SK-MEL-5 (cell line): ENCODE data around the gene SETD2. TPM values are rescaled to one million over a fixed set of nuclear protein-coding genes. Genes with fewer than 3 reads are reported as not detected.

Source experiments
- DNase-seq: peaks from one replicate; pipeline ENCODE4 v3.0.0-alpha.2; 2016; ENCODE audit warnings: low read depth, low spot score
- in situ Hi-C: cut with HindIII; loops from 2 replicates; pipeline ENCODE4 v1.10.0; 2016; ENCODE audit warnings: low sequenced_read_pairs, high pct_unique_total_duplicates, low pct_unique_long_range_greater_than_20kb
- total RNA-seq: library from RNA; depleted of rRNA; stranded (reverse); fragments of >200 nt; shearing (Covaris generic); gene quantifications from 2 replicates; pipeline ENCODE4 v1.2.3, GENCODE V29; 2014

SETD2 gene
- total RNA-seq, 1 experiment from 2014 or later, result 17.1 TPM

DNA sequence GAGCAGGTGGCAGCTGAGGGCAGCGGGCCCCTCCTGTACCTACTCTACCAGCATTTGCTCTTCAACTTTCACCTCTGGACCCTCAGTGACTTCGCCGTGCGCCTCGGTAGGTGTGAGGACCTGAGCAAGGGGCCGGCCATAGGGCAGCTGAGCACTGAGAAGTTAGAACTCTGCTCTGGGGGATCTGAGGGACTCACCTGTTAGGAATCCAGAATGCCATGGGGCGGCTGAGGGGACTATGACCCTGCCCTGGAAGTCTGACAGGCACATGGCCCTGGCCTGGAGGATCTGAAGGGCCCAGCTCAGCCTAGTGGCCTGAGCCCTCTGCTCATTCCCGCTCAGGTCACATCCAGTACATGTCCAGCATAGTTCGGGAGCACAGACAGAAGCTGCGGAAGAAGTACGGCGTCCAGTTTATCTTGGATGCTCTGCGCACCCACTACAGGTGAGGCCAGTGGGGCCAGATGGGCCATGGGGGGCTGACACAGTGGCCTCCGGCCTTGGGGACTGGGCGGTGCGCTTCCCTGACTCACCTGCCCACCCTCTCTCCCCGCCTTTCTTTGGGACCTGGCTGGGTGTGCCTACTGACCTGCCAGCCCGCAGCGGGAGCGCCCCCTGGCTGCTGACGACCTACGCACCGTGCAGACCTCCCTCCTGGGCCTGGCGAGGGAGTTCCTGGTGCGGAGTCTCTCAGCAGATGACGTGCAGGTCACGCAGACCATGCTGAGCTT, 165.6 kb downstream of the SETD2 start:
- in situ Hi-C loops, result no loop called here
- peak; percentile 71 for DNase-seq

DNA sequence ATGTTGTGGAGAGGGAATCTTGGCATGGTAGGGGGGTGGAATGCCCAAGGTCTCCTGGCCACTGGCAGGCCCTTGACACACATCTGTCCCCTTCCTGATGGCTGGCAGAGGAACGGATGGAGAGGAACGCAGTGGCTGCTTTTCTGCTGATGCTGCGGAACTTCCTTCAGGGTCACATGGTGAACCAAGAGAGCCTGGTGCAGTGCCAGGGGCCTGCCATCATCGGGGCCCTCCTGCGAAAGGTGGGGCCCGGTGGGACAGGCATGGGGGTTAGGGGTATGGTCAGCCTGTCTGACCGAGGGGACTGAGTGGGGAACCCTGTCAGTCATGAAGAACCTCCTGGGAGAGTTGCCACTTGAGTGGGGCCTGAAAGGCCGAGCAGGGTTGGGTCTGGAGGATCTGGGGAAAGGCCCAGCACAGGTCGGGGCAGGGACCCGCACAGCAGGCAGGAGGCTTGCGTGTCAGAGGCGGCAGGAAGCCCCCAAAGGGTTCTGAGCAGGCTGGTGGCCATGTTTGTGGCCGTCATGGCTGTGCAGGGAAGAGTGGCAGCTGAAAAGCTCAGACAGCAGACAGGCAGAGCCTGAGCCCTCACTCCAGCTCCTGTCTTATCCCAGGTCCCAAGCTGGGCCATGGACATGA, 166.3 kb downstream of the SETD2 start:
- DNase-seq, result no peak
- in situ Hi-C loops, result no loop called here

DNA sequence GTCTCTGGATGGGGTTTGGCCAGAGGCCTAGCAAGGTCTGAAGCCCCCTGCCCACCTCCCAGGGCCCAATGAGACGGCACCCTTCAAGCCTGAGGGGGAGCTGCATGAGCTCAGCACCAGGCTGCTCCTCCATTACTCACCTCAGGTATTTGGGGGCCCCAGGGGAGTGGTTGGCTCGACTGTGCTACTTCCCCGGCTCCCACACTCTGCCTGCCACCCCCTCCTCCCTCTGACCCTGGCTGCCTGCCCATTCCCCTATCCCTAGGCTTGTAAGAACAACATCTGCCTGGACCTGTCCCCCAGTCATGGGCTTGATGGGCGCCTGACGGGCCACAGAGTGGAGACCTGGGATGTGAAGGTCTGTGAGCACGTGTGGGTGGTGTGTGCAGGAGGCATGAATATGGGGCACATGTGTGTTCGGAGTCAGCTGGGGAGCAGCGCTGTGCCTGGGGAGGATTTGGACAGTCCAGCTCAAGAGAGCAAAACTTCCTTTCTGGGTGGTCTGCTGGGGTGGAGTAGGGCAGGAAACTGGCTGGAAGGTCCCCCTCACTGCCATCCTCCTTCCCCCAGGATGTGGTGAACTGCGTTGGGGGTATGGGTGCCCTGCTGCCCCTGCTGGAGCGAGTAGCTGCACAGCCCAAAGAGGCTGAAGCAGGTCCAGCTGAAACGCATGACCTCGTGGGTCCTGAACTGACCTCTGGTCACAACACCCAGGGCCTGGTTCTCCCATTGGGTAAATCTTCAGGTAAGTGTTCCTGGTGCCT, 167.0 kb downstream of the SETD2 start:
- in situ Hi-C loops, result no loop called here
- no peak for DNase-seq

DNA sequence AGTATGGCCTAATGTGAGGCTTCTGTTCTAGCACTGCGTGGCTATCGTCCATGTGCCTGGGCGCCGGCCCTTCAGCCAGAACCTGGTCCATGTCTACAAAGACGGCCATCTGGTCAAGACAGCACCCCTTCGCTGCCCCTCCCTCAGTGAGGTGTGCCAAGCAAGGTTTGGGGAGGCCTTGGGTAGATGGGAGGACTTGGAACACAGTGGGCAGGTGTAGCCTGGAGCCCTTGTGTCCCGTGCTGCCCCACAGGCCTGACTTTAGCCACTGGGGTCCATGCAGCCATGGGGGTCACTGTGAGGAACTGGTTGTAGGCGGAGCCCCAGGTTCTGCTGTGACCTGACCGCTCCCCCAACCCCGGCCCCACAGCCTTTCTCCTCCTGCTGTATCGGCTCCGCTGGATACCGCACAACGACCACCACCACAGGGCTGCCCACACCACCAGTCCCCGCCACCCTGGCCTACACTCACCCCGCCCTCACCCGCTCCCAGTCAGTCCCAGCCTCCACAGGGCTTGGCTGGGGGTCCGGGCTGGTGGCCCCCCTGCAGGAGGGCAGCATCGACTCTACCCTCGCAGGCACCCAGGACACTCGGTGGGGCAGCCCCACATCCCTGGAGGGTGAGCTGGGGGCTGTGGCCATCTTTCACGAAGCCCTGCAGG, 167.9 kb downstream of the SETD2 start:
- in situ Hi-C loops, result no loop called here

DNA sequence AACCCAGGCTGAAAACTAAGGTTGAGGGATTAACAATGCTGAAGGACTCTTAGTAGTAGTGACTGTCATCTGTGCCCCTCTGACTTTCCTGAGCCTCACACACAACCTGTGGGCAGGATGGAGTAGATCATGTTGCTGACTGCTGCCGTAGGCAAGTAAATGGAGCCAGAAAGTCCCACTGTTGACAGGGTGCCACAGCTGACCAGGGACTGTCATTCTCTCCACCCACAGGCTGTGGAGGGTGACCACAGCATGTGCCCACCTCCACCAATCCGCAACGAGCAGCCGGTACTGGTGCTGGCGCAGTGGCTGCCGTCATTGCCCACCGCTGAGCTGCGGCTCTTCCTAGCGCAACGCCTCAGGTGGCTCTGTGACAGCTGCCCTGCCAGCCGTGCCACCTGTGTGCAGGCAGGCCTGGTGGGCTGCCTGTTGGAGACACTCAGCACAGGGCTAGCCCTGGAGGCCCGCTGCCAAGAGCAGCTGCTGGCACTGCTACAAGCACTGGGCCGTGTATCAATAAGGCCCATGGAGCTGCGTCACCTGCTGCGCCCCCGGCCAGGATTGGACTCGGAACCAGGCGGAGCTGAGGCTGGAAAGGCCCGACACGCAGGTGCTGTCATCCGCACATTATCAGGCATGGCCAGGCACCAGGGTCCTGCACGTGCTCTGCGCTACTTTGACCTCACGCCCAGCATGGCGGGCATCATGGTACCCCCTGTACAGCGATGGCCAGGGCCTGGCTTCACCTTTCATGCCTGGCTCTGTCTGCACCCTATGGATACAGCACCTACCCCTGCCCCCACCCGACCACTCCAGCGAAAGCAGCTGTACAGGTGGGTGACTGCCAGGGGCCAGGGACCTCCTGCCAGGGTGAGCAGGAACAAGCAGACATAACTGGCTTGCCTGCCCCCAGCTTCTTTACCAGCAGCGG, 168.8 kb downstream of the SETD2 start:
- in situ Hi-C loops, result no loop called here
- DNase-seq, result no peak

More for the DNA sequence above, 167.9 kb downstream of the SETD2 start:
- DNase-seq, result no peak

DNA sequence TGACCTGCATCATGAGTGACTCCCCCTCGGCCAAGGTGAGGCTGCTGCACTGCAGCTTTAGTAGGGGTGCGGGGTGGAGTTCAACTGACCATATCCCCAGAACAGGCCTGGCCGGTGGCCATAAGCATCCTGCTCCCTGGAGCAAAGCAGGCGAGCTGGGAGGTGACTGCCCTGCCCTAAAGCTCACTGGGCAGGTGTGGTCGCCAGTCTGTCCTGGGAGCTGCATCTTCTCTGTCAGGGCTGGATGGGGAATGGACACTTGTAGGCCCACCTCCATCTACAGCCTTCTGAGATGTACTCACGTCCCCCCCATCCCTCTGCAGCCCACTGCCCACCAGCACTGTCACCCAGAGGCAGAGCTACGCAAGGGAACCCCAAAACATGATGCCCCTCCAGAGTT, 169.9 kb downstream of the SETD2 start:
- in situ Hi-C loops, result no loop called here
- DNase-seq, result no peak

DNA sequence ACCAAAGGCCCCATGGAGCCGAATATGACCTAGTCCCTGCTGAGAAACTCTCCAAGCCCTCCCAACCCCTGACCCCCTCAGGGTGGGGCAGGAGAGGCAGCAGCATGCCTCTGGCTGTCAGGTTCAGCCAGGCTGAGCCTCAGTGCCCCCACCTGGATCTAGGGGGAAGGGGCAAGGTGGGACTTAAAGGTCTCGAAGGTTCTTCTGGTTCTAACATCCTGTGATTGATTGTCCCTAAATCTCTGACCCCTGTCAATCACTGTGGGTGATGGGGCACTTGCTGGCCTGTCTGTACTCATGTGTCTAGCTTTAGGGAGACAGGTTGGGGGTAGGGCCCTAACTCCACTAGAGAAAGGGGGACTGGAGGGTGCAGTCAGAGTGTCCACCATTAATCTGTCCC, 170.6 kb downstream of the SETD2 start:
- in situ Hi-C loops, result no loop called here
- DNase-seq, result no peak

DNA sequence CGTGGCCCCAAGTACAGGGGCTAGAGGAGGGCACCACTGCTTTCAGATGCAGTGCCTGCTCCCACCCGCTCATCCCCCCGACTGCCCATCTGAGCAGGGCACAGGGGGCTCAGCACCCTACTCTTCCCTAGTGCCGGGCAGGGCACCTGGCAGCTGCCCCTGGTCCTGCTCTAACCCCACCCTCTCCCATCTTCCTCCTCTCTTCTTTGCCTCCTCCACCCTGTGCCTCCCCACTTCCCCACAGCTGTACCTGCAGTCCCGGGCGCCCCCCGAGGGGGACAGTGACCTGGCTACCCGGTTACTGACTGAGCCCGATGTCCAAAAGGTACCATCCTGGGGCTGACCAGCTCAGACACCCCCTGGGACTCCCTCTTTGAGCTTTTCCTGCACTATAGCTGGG, 171.7 kb downstream of the SETD2 start:
- in situ Hi-C loops, result no loop called here
- DNase-seq, result no peak

DNA sequence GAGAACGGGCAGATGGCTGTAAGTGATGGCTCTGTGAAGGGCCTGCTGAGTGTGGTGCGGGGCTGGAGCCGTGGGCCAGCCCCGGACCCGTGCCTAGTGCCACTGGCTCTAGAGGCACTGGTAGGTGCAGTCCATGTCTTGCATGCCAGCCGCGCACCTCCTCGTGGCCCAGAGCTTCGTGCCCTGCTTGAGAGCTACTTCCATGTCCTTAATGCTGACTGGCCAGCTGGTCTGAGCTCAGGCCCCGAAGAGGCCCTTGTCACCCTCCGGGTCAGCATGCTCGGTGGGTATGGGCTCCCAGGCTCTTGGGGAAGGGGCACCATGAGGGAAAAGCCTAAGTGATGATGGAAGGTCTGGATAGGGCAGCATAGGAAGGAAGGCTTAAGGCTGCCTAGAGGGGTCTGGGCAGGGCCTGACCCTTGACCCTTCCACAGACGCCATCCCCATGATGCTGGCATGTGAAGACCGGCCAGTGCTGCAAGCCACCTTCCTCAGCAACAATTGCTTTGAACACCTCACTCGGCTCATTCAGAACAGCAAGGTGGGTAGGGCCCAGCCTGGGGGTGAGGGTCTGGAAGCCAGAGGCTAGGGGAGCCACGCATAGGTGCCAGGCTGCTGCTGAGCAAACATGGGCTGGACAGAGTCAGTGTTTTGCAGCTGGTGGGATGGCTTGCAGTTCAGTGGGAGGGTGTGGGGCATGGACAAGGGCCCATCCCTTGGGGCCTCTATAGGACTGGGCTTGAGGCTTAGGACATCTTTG, 172.3 kb downstream of the SETD2 start:
- DNase-seq, result no peak
- in situ Hi-C loops, result no loop called here

DNA sequence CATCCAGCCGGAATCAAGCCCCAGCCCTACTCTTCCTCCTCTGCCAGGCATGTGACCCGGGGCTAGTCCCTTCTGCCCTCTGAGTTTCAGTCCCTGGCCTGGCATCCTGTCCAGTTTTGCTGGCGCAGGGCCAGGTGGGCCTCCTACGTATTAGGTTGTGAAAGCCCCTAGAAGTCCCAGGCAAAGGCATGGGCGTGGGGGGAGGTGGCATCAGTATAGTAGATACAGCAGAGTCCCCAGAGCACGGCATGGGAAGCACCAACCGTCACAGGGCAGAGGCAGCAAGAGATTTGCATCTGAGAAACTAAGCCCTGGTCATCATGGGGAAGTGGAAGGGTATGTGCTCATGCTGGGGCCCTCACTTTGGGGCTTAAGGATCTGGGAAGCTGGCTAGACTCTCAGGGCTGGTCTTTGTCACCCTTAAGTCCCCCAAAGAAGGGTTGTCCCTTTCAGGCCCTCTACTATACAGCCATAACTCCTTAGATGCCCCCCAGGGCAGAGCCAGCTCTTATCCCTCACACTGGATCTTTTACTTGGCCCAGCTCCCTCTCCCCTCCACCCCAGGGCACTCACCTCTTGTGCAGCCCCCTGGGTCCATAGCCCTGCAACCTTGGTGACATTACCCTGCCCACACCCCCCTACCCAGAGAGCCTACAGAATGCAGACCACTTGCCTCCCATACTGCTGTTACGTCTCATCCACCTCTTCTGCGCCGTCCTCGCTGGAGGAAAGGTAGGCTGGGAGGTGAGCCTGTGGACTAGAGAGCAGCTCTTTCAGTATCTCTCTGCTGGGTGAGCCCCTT, 173.1 kb downstream of the SETD2 start:
- no peak for DNase-seq
- in situ Hi-C loops, result no loop called here

DNA sequence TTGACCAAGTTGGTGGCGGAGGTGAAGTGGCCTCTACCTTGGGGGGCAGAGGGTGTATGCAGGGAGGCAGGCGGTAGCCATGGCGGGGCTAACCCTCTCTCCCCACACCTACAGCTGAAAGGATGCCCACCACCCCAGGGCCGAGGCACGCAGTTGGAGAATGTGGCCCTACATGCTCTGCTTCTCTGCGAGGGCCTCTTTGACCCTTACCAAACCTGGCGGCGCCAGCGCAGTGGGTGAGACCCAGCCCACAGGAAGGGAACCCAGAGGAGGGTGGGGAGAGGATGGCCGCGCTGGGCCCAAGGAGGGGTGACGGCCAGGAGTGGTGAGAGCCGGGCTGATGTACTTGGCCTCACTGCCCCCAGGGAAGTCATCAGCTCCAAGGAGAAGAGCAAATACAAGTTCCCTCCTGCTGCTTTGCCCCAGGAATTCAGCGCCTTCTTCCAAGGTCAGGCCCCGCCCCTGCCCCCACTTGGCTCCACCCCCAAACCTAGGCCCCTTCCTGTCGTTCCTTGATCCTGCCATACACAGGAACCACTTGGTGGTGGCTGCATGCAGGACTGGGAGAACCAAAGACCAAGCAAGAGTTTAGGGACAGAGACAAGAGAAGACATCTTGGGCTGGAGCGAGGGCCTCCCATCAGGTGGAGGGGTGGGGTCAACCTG, 174.6 kb downstream of the SETD2 start:
- no peak for DNase-seq
- in situ Hi-C loops, result no loop called here

DNA sequence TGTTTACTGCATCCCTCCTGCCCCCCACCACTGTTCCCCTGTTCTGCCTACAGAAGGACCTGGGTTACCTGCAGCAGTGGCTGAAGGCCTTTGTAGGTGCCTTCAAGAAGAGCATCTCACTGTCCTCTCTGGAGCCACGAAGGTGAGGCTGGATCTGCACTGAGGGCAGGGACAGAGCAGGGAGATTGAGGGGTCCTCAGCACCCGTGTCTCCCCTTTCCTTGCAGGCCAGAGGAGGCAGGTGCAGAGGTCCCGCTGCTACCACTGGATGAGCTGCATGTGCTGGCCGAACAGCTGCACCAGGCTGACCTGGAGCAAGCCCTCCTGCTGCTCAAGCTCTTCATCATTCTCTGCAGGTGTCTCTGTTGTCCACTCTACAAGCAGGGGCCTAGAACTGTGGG, 175.3 kb downstream of the SETD2 start:
- no peak for DNase-seq
- in situ Hi-C loops, result no loop called here

DNA sequence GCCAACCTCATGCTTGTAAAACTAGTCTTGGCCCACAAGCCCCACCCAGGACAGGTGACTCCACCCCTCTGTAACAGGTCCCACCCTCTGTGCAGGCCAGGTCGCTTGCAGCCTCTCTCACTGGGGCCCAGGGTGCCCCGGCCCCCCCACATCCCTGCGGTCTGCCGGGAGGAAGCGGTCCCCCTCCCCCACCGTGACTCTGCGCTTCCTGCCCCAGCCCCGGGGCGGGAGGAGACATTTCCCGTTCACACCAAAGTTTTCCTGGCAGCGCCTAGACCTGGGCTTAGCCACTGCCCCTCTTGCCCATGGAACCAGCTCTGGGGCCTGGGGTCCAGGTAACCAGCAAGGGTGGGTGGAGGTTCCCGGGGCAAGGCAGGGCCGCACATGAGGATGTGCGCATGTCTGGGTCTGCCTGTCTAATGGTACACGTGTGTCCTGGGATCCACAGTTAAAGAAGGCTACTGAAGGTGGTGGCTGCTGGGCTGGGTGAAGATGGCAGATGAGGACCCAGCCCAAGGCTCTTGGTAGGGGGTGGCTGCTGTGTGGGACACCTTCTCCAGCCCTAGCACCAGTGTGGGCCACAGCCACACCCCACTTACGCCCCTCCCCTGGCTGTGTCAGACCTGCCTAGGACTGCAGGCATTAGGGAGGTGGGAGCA, 176.0 kb downstream of the SETD2 start:
- in situ Hi-C loops, result no loop called here
- DNase-seq, result no peak

DNA sequence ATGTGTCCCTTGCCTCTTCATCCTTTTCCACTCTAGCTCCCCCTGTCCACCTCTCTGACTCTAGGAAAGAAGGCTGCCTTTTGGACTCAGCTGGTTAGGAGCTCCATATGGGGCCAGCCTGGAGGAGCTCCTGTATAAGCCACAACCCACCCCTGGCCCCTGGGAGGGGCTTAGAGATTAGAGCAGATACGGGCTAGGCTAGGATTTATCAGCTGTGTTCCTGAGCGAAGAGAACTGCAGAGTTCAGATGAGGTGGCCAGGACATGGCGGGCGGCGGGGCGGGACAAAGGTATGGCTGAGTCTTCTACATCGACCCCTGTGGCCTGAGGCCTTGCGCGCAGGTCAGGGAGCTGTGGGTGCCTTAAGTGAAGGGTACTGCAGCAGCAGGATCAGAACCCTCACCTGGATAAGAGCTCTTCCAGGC, 176.6 kb downstream of the SETD2 start:
- in situ Hi-C loops, result no loop called here
- no peak for DNase-seq

DNA sequence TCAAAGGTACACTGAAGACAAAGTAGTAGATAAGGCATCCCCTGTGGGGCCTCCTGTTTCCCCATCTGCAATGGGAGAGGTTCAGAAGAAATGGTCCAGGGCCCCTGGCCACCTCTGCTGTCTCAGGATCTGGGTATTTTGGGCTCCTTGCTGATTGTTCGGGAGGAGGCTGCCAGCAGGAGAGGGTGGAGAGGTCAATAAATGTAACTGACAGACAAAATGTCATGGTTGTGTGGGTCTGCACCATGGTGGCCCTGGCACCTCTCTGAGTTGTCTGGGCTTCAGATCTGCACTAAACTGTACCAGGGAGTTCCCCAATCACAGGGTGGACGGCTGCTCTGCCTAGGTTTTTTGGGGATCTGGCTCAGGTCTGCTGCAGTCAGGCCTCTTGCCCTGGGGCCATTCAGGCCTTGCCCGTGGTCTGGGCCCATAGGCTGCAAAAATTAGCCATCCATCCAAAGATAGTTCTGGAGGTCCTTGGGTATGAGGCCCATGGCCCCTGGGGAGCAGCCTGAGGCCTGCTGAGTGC, 177.1 kb downstream of the SETD2 start:
- no peak for DNase-seq
- in situ Hi-C loops, result no loop called here
